GM18951 (cell line): ENCODE measurements around the gene SOX8.

Experiments used
- POLR2A ChIP-seq: IDR thresholded peaks from 4 replicates; pipeline ENCODE4 v1.6.1; 2011; ENCODE audit warnings: mild to moderate bottlenecking; ENCODE audit not compliant: insufficient read length, insufficient read depth; ENCODE audit errors: extremely low read depth
- in situ Hi-C: fragments of 300-500 bp; cut with MboI; formaldehyde crosslinking; loops from one replicate; pipeline ENCODE4 v1.12.0; 2022; ENCODE audit warnings: low sequenced_read_pairs, mixed read lengths, inconsistent platforms; ENCODE audit not compliant: unreplicated experiment

The SOX8 gene

DNA sequence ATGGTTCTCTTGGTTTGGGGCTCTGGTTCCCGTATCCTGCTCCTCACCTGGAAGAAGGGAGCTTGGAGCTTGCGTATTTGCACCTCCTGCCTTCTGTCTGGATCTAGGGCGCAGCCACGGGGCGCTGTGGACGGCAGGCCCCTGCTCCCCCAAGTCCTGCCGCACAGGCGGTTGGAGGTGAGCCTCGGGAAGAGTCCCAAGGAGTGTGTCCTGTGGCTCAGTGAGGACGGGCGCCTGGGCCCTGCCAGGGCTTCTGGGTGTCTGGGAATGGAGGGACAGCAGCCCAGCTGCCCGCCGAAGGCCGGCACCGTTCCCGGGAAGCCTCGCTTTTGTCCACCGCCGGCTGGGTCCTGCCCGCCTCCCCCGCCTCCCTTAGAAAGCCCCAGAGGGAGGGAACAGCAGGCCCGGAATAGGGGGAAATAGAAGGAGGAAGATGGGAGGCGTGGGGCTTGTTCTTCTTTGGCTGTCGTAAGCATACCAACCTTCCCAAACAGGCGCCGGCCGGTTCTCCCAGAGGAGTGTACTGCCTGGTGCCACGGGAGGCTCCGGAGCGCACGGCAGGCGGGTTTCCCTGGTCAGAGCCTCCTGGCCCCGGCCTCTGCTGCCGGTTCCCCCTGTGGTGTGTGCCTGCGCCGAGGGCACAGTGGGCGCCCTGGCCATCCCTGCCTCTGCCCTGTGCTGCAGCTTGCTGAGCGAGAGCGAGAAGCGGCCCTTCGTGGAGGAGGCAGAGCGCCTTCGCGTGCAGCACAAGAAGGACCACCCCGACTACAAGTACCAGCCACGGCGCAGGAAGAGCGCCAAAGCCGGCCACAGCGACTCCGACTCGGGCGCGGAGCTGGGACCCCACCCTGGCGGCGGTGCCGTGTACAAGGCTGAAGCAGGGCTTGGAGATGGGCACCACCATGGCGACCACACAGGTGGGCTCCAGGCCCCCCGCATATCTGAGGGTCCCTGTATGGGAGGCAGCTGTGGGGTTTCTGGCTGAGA, 1.8 kb downstream of the SOX8 start:
- in situ Hi-C loops, result no loop called here
- TF ChIP-seq POLR2A, result no peak

DNA sequence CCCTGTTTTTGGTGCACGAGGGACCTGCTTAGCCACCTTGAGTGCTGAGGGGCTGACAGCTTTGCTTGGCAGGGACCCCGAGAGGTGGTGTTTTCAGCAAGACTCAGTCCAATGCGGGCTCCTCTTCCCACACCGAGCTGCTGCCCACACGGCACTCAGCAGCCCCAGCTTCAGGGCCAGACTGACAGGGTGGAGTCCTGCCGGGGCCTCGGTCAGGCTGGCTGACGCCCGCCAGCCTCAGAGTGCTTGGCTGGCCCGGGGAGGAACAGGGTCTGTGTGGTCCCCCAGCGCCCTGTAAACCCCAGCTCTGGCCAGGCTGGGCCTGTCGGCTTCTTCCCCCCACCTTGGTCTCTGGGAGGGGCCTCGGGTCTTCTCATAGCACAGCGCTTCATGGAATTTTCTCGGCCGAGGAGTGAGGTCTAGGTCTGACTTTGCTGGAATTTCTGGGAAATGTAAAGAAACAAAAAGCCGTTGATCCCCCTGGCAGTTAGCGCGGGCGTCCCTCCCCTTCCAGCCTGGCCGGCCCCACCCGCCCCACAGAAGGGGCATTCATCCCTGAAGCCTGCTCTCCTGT, 2.6 kb downstream of the SOX8 start:
- in situ Hi-C loops, result no loop called here
- no peak for TF ChIP-seq POLR2A

DNA sequence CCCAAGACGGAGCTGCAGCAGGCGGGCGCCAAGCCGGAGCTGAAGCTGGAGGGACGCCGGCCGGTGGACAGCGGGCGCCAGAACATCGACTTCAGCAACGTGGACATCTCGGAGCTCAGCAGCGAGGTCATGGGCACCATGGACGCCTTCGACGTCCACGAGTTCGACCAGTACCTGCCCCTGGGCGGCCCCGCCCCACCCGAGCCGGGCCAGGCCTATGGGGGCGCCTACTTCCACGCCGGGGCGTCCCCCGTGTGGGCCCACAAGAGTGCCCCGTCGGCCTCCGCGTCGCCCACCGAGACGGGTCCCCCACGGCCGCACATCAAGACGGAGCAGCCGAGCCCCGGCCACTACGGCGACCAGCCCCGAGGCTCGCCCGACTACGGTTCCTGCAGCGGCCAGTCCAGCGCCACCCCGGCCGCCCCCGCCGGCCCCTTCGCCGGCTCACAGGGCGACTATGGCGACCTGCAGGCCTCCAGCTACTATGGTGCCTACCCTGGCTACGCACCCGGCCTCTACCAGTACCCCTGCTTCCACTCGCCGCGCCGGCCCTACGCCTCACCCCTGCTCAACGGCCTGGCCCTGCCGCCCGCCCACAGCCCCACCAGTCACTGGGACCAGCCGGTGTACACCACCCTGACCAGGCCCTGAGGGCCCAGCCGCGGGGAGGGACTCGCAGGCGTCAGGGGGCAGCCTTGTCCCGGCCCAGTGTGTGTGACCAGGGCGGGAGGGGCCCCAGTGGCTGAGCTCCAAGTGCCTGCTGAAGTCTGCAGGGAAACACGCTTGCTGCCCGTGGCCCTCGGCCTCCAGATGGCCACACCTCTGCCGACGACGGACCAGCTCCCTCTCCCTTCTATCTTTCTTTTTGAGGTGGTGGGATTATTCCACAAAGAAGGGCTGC, 3.4 kb downstream of the SOX8 start:
- no peak for TF ChIP-seq POLR2A
- in situ Hi-C loops, result no loop called here

DNA sequence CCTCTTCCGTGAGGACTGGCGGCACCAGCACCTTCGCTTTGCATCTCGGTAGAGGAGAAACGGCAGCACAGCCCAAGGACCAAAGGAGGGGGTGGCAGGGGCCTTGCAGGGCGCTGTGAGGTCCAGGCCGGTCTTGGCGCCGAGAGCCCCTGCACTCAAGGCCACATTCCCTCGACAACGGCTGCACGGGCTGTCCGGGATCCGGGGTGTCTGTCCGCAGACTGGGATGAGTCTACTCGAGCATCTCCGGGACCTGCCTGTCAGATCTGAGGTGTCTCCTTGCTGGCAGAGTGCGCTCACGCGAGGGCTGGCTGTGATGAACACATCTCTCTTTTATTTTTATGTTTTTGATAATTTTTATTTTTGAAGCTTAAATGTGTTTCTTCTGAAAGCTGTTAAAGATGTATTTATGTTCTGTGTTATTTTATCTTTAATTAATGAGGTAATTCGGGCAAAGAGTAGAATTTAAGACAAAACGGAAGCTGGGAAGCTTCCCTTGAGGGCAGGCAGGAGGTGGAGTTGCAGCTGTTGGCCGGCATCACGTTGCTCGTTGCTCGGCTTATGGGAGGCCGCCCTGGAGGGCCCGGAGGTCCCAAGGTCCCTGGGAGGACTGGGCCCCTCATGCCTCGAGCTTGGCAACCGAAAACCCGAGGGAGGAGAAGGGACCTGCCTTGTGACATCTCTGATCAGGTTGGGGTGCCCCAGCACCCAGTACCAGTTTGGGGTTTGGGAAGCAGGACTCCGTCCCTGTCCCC, 4.3 kb downstream of the SOX8 start:
- in situ Hi-C loops, result no loop called here
- TF ChIP-seq POLR2A, result no peak

DNA sequence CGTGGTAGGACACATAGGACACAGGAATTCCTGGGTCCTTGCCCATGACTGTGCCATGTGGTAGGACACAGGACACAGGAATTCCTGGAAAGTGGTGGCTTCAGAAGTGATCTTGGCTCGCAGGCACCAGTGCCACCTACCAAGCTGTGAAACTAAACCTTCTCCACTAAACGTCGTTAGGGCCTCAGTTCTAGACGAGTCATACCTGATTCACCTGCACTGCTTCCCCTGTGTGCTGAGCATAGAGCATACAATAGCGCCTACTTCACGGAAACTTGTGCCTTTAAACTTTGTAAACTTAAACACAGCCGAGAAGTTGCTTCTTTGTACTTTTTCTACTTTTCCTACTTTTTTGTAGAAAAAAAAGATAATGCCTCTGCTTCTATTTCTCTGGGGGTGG, 4.8 kb downstream of the SOX8 start:
- no peak for TF ChIP-seq POLR2A
- in situ Hi-C loops, result no loop called here

DNA sequence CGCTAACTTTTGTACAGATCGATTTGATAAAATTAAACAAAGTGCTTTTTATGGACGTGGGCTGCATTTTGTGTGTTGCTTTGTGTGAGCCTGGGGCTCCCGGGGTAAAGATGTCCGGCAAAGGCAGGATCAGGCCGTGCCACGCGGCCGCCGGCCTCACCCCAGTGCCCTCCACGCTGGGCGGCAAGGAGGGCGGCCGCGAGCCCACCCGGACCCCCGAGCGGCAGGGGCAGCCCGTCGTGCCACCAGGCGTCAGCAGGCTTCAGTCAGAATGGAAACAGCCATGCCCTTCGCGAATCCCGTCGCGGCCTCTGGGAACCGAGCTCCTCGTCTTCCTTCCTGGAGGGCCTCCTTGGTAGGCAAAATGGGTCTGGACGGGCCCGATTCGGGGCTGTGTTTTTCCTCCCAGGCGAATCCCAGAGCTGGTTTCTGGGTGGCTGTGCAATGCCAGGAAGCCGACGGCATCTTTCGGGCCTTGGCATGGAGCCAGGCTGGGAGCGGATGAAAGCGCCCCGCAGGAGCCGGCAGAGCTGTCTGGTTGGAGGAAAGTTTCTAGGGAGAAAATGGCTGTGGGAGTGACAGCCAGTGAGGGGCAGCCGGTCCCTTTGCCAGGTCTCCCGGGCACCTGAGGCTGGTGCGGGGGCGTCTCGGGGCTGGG, 5.5 kb downstream of the SOX8 start:
- TF ChIP-seq POLR2A, result no peak
- in situ Hi-C loops, result no loop called here

DNA sequence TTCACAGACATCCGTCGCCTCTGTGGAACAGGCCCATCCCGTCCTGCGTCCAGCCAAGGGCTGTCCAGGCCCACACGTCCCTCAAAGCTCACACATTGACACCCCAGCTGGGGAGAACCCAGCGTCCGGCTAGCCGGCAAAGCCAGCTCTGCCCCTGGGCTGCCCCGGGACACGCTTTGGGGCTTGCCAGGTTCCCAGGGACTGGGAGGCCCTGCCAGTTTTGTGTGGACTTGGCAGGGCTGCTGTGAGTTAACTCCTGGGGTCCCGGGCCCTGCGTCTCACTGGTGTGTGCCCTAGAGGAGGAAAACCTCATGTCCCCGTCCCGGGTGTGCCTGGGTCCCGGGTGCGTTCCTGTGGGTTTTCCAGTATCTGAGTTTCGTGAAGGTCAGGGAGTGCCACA, 6.3 kb downstream of the SOX8 start:
- no peak for TF ChIP-seq POLR2A
- in situ Hi-C loops, result no loop called here

DNA sequence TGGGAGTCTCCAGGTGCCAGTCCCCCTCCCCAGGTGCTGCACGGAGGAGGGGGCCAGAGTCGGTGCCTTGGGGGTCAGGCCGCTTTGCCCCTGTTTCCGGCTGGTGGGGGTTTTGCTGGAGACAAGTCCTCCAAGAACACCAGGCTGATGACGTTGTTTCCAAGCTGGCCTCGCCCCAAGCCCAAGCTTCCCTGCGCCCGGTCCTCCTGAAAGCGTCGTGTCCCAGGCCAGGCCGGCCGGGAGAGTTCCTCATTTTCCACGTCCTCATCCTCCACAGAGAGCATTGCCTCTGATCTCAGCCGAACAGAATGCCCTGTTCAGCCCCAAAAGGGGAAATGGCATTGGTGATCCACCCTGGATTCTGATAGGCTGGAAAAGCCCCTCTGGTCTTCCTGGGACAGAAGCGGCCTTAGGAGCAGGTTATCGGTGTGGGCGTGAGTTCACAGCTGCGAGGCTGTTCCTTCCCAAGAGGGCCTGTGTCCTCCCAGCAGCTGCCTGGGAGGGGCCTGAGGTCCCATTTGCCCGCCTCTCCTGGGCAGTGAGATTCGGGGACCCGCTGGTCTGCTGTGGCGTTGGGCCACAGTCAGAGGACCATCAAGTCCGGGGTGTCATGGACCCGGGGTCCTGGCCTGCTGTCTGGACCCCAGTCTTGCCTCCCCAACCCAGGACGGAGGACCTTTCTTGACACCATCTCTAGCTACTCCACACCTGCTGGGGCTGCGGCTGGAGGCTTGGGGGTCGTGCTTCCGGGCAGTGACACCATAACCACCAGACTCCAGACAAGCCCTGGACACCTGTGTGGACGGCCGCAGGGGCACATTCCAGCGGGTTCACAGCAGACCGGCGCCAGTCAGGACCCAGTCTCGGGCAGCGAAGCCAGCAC, 7.1 kb downstream of the SOX8 start:
- TF ChIP-seq POLR2A, result no peak
- in situ Hi-C loops, result no loop called here

DNA sequence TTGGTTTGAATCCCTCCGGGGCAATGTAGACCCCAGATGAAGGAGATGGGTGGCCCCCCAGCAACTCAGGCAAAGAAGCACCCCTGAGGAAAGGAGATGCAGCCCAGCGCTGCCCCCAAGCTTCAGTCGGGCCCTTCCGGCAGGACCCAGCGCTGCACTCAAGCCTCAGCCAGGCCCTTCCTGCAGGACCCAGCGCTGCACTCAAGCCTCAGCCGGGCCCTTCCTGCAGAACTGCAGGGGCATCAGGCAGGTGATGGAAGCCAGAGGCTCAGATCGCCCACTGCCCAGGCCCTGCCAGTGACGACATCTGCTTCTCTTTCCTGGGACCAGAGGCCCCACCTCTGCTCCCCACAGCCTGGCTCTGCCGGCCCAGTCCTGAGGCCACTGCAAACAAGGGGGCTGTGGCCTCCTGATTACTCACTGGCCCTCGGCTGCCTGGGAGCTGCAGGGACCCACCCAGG, 7.8 kb downstream of the SOX8 start:
- in situ Hi-C loops, result no loop called here
- TF ChIP-seq POLR2A, result no peak

DNA sequence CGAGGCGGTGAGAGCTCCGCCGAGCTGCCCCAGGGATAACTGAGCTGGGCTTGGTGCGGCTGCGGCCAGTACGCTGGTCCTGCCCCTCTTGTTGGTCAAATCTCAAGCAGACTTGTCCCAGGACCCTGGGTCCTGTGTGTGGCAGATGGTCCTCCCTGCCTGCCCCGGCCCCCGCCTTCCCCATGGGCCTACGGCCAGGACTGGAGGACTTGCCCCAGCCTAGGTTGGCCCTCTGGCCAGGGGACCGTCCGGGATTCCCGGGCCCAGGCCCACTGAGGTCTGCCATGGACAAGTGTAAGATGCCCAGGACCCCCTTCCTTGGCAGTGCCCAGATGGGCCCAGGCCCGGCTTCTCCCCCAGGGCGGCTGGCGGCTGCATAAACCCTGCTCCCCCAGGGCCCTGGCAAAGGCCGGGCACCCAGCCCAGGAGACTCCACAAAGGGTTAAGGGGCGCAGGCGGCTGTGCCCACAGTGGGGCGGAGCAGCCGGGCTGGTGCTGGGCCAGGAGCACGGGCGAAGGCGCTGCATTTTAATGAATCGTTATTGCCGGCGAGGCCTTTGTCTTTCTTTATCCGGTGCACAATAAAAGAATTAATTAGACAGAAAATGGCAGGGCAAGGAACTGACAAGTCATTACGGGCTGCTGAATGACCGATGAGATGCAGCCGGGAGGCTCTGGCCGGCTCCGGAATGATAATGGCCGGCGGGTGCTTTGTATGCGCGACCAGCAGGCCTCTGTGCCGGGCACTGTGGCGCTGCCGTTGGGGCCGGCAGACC, 9.1 kb downstream of the SOX8 start:
- no peak for TF ChIP-seq POLR2A
- in situ Hi-C loops, result no loop called here

DNA sequence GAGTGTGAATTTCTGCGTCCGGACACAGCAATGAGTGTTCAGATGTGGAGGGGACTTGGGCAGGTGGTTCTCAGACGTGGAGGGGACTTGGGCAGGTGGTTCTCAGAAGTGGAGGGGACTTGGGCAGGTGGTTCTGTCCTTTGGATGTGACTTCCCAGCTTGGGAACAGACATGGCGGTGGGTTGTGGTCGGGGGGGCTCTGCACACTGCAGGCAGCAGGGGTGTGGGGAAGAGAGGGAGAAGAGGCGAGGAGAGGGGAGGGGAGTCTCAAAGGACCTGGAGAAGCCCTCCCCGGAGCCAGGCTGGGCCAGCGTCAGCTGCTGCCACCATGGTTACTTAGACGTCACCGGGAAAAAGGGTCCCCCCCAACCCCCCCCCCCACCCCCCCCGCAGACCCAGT, 9.8 kb downstream of the SOX8 start:
- no peak for TF ChIP-seq POLR2A
- in situ Hi-C loops, result no loop called here

DNA sequence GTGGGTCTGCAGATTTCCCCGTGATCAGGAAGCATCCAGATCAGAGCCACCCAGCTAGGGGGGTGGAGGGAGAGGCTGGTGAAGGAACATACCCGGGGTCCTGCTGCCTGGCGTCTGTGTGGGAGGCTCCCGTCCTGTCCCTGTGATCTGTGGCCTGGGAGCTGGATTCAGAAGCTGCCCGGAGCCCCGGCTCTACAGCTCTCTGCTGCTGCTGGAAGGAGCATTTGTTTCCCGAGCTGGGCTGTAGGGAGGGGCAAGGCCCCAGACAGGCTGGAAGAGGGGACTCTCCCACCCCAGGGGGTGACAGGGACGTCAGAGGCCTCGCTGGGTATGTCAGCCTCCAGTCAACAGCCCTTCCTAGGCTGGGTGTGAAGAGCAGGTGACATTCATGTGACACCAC, 10.2 kb downstream of the SOX8 start:
- in situ Hi-C loops, result no loop called here
- TF ChIP-seq POLR2A, result no peak
